GM12878 (cell line): ENCODE results near the gene PPP1R17. TPM values are rescaled to one million over a fixed set of nuclear protein-coding genes. Genes with fewer than 3 reads are reported as not detected.

Source experiments
- ATAC-seq: fragments of 200-7000 bp; cut with Tn5 transposase; 3 replicates; pipeline ENCODE4 v1.9.1; 2020; ENCODE audit warnings: mild to moderate bottlenecking, moderate library complexity
- BruUV-seq: library from RNA; stranded (reverse); fragments of 400-500 nt; replicated peaks from 2 replicates; lab custom pipeline; 2021; lab: Mats Ljungman, UMichigan
- CTCF ChIA-PET: fragments of 300-600 bp; sonication (Branson Sonifier 250); formaldehyde crosslinking; extraction: SDS; loops from one replicate; lab custom pipeline; 2021; ENCODE audit warnings: inconsistent platforms; lab: Yijun Ruan, JAX
- POLR2A ChIA-PET: fragments of 350-600 bp; formaldehyde crosslinking; extraction: SDS; loops from one replicate; lab custom pipeline; 2021; ENCODE audit warnings: inconsistent platforms; lab: Charles Lee
- RAD21 ChIA-PET: fragments of 300-600 bp; sonication (Branson Sonifier 250); formaldehyde crosslinking; loops from one replicate; lab custom pipeline; 2023; ENCODE audit warnings: antibody characterized with exemption; ENCODE audit not compliant: unreplicated experiment; lab: Charles Lee
- SMC1A ChIA-PET: fragments of 300-600 bp; sonication (Branson Sonifier 250); formaldehyde crosslinking; loops from one replicate; lab custom pipeline; 2023; ENCODE audit not compliant: unreplicated experiment, uncharacterized antibody; lab: Charles Lee
- DNase-seq: peaks from one replicate; pipeline ENCODE4 v3.0.0-alpha.2; 2011; ENCODE audit warnings: low read depth, low spot score
- FAIRE-seq: peaks from 3 replicates; lab custom pipeline; 2011; peaks lifted over from hg19 to GRCh38; lab: Jason Lieb, UNC
- H2AFZ ChIP-seq: 2 replicates; pipeline ENCODE4 v1.6.0; 2011; ENCODE audit warnings: low read depth, low read length, control low read depth; ENCODE audit not compliant: control insufficient read depth
- H3K27ac ChIP-seq: 2 replicates; pipeline ENCODE4 v1.5.1; 2011; ENCODE audit warnings: control low read depth; ENCODE audit not compliant: control insufficient read depth, insufficient read depth
- H3K27me3 ChIP-seq, 2 experiments: replicated peaks in 1 of 2; 2 replicates each; pipeline versions ENCODE4 v1.6.0 to v1.6.1; 2011; ENCODE audit warnings: low read length in 1 of 2; ENCODE audit not compliant: control insufficient read depth in 2 of 2, insufficient read depth in 2 of 2
- H3K36me3 ChIP-seq, 2 experiments: 2 replicates each; pipeline ENCODE4 v1.5.1; 2011; ENCODE audit warnings: low read length in 1 of 2; ENCODE audit not compliant: control insufficient read depth in 2 of 2, insufficient read depth in 2 of 2
- H3K4me1 ChIP-seq: 2 replicates; pipeline ENCODE4 v1.6.1; 2011; ENCODE audit warnings: mild to moderate bottlenecking, low read length, moderate library complexity, mixed read lengths; ENCODE audit not compliant: control insufficient read depth, insufficient read depth
- H3K4me2 ChIP-seq: 2 replicates; pipeline ENCODE4 v1.6.0; 2011; ENCODE audit warnings: control low read depth; ENCODE audit not compliant: control insufficient read depth, insufficient read depth
- H3K4me3 ChIP-seq: fragments of 200-600 bp; sonication (generic); 2 replicates; pipeline ENCODE4 v1.5.1; 2016
- H3K79me2 ChIP-seq: 2 replicates; pipeline ENCODE4 v1.6.0; 2011; ENCODE audit warnings: low read length; ENCODE audit not compliant: control insufficient read depth, insufficient read depth
- H3K9ac ChIP-seq: 2 replicates; pipeline ENCODE4 v1.8.0; 2011; ENCODE audit warnings: low read length, control low read depth, mixed read lengths; ENCODE audit not compliant: control insufficient read depth, insufficient read depth
- H3K9me3 ChIP-seq: replicated peaks from 3 replicates; pipeline ENCODE4 v1.5.1; 2011; ENCODE audit warnings: mild to moderate bottlenecking, low read length; ENCODE audit not compliant: control insufficient read depth, insufficient read depth
- H4K20me1 ChIP-seq: 2 replicates; pipeline ENCODE4 v1.6.0; 2011; ENCODE audit not compliant: control insufficient read depth, insufficient read depth
- ATF2 ChIP-seq: IDR thresholded peaks from 2 replicates; pipeline ENCODE4 v1.6.1; 2012; ENCODE audit warnings: low read length, inconsistent platforms
- ATF7 ChIP-seq: fragments of 450-650 bp; IDR thresholded peaks from 2 replicates; pipeline ENCODE4 v1.6.1; 2016; ENCODE audit warnings: low read depth, mild to moderate bottlenecking
- BACH1 ChIP-seq: fragments of 450-650 bp; IDR thresholded peaks from 2 replicates; pipeline ENCODE4 v1.6.1; 2017; ENCODE audit warnings: mild to moderate bottlenecking, borderline replicate concordance
- EED ChIP-seq: sonication (generic); IDR thresholded peaks from 2 replicates; pipeline ENCODE4 v1.6.1; 2016; ENCODE audit warnings: antibody characterized with exemption, low read depth
- GATAD2B ChIP-seq: fragments of 450-650 bp; conservative IDR thresholded peaks from 2 replicates; pipeline ENCODE4 v1.6.1; 2017; ENCODE audit warnings: low read depth, mild to moderate bottlenecking, moderate library complexity
- HDAC6 ChIP-seq: fragments of 200-600 bp; sonication (generic); IDR thresholded peaks from one replicate; pipeline ENCODE4 v1.8.0; 2017; ENCODE audit warnings: antibody characterized with exemption; ENCODE audit not compliant: unreplicated experiment
- IKZF1 ChIP-seq: fragments of 450-650 bp; conservative IDR thresholded peaks from 2 replicates; pipeline ENCODE4 v1.6.1; 2017; ENCODE audit warnings: antibody characterized with exemption, mild to moderate bottlenecking
- IKZF2 ChIP-seq, 2 experiments: fragments of 450-650 bp; IDR thresholded peaks; 2 replicates each; pipeline ENCODE4 v1.6.1; 2017; ENCODE audit warnings: mild to moderate bottlenecking in 2 of 2, moderate library complexity in 2 of 2
- MTA2 ChIP-seq: fragments of 450-650 bp; IDR thresholded peaks from 2 replicates; pipeline ENCODE4 v1.6.1; 2016; ENCODE audit warnings: low read depth, mild to moderate bottlenecking, moderate library complexity
- NR2F1 ChIP-seq: fragments of 450-650 bp; conservative IDR thresholded peaks from 2 replicates; pipeline ENCODE4 v1.6.1; 2017; ENCODE audit warnings: mild to moderate bottlenecking
- POU2F2 ChIP-seq: IDR thresholded peaks from 3 replicates; pipeline ENCODE4 v1.6.1; 2011; ENCODE audit warnings: low read depth, mild to moderate bottlenecking, low read length, borderline replicate concordance
- RAD51 ChIP-seq: fragments of 450-650 bp; IDR thresholded peaks from 2 replicates; pipeline ENCODE4 v1.6.1; 2016; ENCODE audit warnings: moderate library complexity, mild to moderate bottlenecking, inconsistent platforms
- RELB ChIP-seq: fragments of 450-650 bp; IDR thresholded peaks from 2 replicates; pipeline ENCODE4 v1.6.1; 2017; ENCODE audit warnings: low read depth, mild to moderate bottlenecking, moderate library complexity
- SMARCA5 ChIP-seq: fragments of 450-650 bp; IDR thresholded peaks from 2 replicates; pipeline ENCODE4 v1.6.1; 2017; ENCODE audit warnings: mild to moderate bottlenecking
- SMC3 ChIP-seq: IDR thresholded peaks from 2 replicates; pipeline ENCODE4 v1.6.1; 2011; ENCODE audit warnings: low read length, improper control_type of control experiment, borderline replicate concordance
- SREBF1 ChIP-seq: IDR thresholded peaks from 2 replicates; pipeline ENCODE4 v1.6.1; 2012; ENCODE audit warnings: mild to moderate bottlenecking, low read length
- SUZ12 ChIP-seq: fragments of 200-600 bp; sonication (generic); IDR thresholded peaks from one replicate; pipeline ENCODE4 v1.6.1; 2018; ENCODE audit warnings: antibody characterized with exemption, mild to moderate bottlenecking; ENCODE audit not compliant: unreplicated experiment
- WGBS: methylation state at CpG from one replicate; pipeline ENCODE4 v1.1.6; 2016; ENCODE audit warnings: low lambda C conversion rate; ENCODE audit not compliant: insufficient replicate concordance, insufficient coverage; ENCODE audit errors: missing lambda C conversion rate; 5-methylcytosine and 5-hydroxymethylcytosine counted together
- in situ Hi-C: fragments of 300-500 bp; cut with MboI; formaldehyde crosslinking; loops from 9 replicates; pipeline ENCODE4 v1.14.3; 2018; ENCODE audit warnings: mixed read lengths
- intact Hi-C: fragments of 100-400 bp; cut with micrococcal nuclease; formaldehyde crosslinking; loops from one replicate; pipeline ENCODE4 v1.14.2; 2022; ENCODE audit not compliant: unreplicated experiment
- polyA plus RNA-seq, 11 experiments: library from polyadenylated mRNA; depleted of rRNA in 4 of 11; unstranded in 6 of 11; stranded (reverse) in 5 of 11; fragments of >200 nt; fragmentation: Nextera tagmentation in 4 of 11; fragmentation: Illumina TruSeq in 1 of 11; extraction: Ambion mirVana in 4 of 11; extraction: Trizol in 1 of 11; gene quantifications; 1 replicate in 1 of 11; 2 replicates in 10 of 11; pipeline versions ENCODE4 v1.2.1 to v1.2.3, GENCODE V29; 2011 to 2016; ENCODE audit warnings: inconsistent platforms in 2 of 11, missing spikeins in 2 of 11, low read depth in 1 of 11
- total RNA-seq, 4 experiments: library from RNA; depleted of rRNA in 3 of 4; stranded (reverse); fragments of >200 nt in 3 of 4; fragmentation: Illumina TruSeq in 1 of 4; extraction: Trizol in 1 of 4; gene quantifications; 2 replicates each; pipeline versions ENCODE4 v1.2.1 to v1.2.3, GENCODE V29; 2013 to 2021
- TF ChIP-seq, protein P1 (sequence below): fragments of 450-650 bp; IDR thresholded peaks from 2 replicates; pipeline ENCODE4 v1.6.1; 2017; ENCODE audit warnings: mild to moderate bottlenecking, moderate library complexity

Gene PPP1R17
- total and polyA plus RNA-seq, 10 of the 15 experiments (the other 5 are each of a cell fraction or from before 2014, with no cell fraction given): 0.05 to 0.28 (median 0.19) TPM; not detected in 7

DNA sequence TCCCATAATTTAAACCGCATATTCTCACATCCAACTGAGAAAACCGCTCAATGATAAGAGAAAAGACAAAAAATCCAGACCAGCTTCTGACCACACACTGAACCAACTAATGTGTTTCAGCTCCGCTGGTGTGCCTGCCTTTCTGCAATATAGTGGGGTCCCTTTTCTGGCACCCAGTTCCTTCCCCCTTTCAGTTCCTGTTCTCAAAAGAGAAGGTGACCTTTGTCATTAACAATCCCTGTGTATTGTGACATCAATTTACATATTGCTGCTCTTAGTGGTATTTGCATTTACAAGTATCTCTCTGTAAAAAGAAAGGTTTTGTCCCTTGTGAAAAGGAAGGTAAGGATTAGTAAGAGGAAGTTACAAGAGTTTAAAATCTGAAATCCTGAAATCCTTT is 1.4 kb downstream of the PPP1R17 start:
- RAD21 ChIA-PET: interaction anchor here (0.9 to 2.9 kb wide), 4 partner anchors 8 to 47 kb away, joined by 3 to 22 read pairs (median 8); no protein-coding TSS in a partner anchor
- no peak overlapping the region for H3K9ac ChIP-seq
- 25% methylated on average over 3 of the region's 3 CpGs for WGBS
- peaks cover 19% of the 10 kb centered on the region for H3K4me1 ChIP-seq
- H3K27ac ChIP-seq: no peak overlapping the region; the same call in 1 of the 2 replicates
- H3K4me3 ChIP-seq: peak overlapping the region; percentile 36; the same call in 1 of the 2 replicates
- SMC1A ChIA-PET: interaction anchor here (0.8 to 3.3 kb wide), 6 partner anchors 10 to 46 kb away, joined by 3 to 18 read pairs (median 8); no protein-coding TSS in a partner anchor
- POLR2A ChIA-PET: interaction anchor here (1.5 kb wide), 1 partner anchor 8 kb away, joined by 9 read pairs; no protein-coding TSS in a partner anchor
- in situ Hi-C loops: no loop called here
- H4K20me1 ChIP-seq: no peaks in the 10 kb centered on the region
- FAIRE-seq (peak; percentile 41), ATAC-seq (peak; percentile 96), DNase-seq (peak; percentile 65)
- H3K79me2 ChIP-seq: no peaks in the 10 kb centered on the region
- intact Hi-C loops: no loop called here
- CTCF ChIA-PET: interaction anchor here (2.0 to 2.1 kb wide), 2 partner anchors 8 to 15 kb away, joined by 6 to 7 read pairs; no protein-coding TSS in a partner anchor
- H3K27me3 ChIP-seq: no peaks in the 10 kb centered on the region; a peak in 1 of 4 replicates
- no peaks in the 10 kb centered on the region for H3K9me3 ChIP-seq
- H3K36me3 ChIP-seq: no peaks in the 10 kb centered on the region
- BruUV-seq: no TSS peak
- peak overlapping the region; percentile 31 for H3K4me2 ChIP-seq
- H2AFZ ChIP-seq: no peak overlapping the region
- no peak for TF ChIP-seq SMC3
- no peak for TF ChIP-seq SMARCA5
- peak; percentile 47; the same call in 1 of the 2 replicates for TF ChIP-seq BACH1
- peak; percentile 73 for TF ChIP-seq IKZF1
- peak; percentile 22; the same call in 1 of the 2 replicates for TF ChIP-seq GATAD2B
- no peak for TF ChIP-seq SREBF1
- 0 out of 2 replicates have a peak, but pooled peaks have one; percentile 11 for TF ChIP-seq RAD51
- TF ChIP-seq RELB: peak; percentile 46; the same call in 1 of the 2 replicates
- no peak for TF ChIP-seq HDAC6
- no peak for TF ChIP-seq SUZ12
- TF ChIP-seq ATF2: no peak
- peak; percentile 46; the same call in 1 of the 3 replicates for TF ChIP-seq POU2F2
- TF ChIP-seq IKZF2 (IDR thresholded peaks at IDR 0.05): peak; percentile 85 to 86
- TF ChIP-seq, protein P1, sequence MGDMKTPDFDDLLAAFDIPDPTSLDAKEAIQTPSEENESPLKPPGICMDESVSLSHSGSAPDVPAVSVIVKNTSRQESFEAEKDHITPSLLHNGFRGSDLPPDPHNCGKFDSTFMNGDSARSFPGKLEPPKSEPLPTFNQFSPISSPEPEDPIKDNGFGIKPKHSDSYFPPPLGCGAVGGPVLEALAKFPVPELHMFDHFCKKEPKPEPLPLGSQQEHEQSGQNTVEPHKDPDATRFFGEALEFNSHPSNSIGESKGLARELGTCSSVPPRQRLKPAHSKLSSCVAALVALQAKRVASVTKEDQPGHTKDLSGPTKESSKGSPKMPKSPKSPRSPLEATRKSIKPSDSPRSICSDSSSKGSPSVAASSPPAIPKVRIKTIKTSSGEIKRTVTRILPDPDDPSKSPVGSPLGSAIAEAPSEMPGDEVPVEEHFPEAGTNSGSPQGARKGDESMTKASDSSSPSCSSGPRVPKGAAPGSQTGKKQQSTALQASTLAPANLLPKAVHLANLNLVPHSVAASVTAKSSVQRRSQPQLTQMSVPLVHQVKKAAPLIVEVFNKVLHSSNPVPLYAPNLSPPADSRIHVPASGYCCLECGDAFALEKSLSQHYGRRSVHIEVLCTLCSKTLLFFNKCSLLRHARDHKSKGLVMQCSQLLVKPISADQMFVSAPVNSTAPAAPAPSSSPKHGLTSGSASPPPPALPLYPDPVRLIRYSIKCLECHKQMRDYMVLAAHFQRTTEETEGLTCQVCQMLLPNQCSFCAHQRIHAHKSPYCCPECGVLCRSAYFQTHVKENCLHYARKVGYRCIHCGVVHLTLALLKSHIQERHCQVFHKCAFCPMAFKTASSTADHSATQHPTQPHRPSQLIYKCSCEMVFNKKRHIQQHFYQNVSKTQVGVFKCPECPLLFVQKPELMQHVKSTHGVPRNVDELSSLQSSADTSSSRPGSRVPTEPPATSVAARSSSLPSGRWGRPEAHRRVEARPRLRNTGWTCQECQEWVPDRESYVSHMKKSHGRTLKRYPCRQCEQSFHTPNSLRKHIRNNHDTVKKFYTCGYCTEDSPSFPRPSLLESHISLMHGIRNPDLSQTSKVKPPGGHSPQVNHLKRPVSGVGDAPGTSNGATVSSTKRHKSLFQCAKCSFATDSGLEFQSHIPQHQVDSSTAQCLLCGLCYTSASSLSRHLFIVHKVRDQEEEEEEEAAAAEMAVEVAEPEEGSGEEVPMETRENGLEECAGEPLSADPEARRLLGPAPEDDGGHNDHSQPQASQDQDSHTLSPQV: no peak
- no peak for TF ChIP-seq EED
- TF ChIP-seq MTA2: peak; percentile 83
- peak; percentile 53; the same call in 1 of the 2 replicates for TF ChIP-seq ATF7
- TF ChIP-seq NR2F1: peak; percentile 91
